Panc1 (cell line): Measurements from ENCODE around the gene RNF208. TPM values are rescaled to one million over a fixed set of nuclear protein-coding genes. Genes with fewer than 3 reads are reported as not detected.
A peak's percentile ranks its signal among the peaks of the same experiment; 100 is the strongest.

Experiments used
- ATAC-seq: fragments of 200-7000 bp; cut with Tn5 transposase; 2 replicates; pipeline ENCODE4 v1.9.1; 2020; ENCODE audit warnings: mild to moderate bottlenecking, moderate library complexity
- BruUV-seq: library from RNA; stranded (reverse); fragments of 400-500 nt; replicated peaks from 2 replicates; lab custom pipeline; 2021; lab: Mats Ljungman, UMichigan
- CTCF ChIA-PET: fragments of 300-600 bp; sonication (Branson Sonifier 250); formaldehyde crosslinking; loops from one replicate; lab custom pipeline; 2022; ENCODE audit warnings: antibody characterized with exemption; lab: Charles Lee
- POLR2A ChIA-PET: fragments of 300-600 bp; sonication (Branson Sonifier 250); formaldehyde crosslinking; loops from one replicate; lab custom pipeline; 2022; ENCODE audit warnings: antibody characterized with exemption; lab: Charles Lee
- DNase-seq: peaks from one replicate; pipeline ENCODE4 v3.0.0-alpha.2; 2010; ENCODE audit warnings: low read depth, low spot score
- H3K27ac ChIP-seq: 2 replicates; pipeline ENCODE4 v1.5.1; 2011; ENCODE audit warnings: mild to moderate bottlenecking, low read length, inconsistent platforms
- H3K27me3 ChIP-seq: fragments of 200-500 bp; sonication (Bioruptor generic); 2 replicates; pipeline ENCODE4 v1.6.0; 2014; ENCODE audit warnings: low read length, inconsistent platforms; ENCODE audit not compliant: control insufficient read depth, insufficient read depth
- H3K36me3 ChIP-seq: fragments of 200-500 bp; sonication (Bioruptor generic); 2 replicates; pipeline ENCODE4 v1.5.1; 2014; ENCODE audit warnings: inconsistent platforms, mild to moderate bottlenecking, low read length, moderate library complexity; ENCODE audit not compliant: control insufficient read depth, insufficient read depth
- H3K4me1 ChIP-seq: 2 replicates; pipeline ENCODE4 v1.5.1; 2011; ENCODE audit warnings: inconsistent platforms, mild to moderate bottlenecking, low read length, moderate library complexity; ENCODE audit not compliant: control insufficient read depth, insufficient read depth
- H3K4me3 ChIP-seq, 2 experiments: 2 replicates each; pipeline ENCODE4 v1.5.1; 2011 to 2012; ENCODE audit warnings: low read depth in 2 of 2, low read length in 2 of 2, mild to moderate bottlenecking in 2 of 2, inconsistent platforms in 1 of 2, moderate library complexity in 1 of 2
- H3K9me3 ChIP-seq: fragments of 200-500 bp; sonication (Bioruptor generic); 2 replicates; pipeline ENCODE4 v1.5.1; 2014; ENCODE audit warnings: low read depth, mild to moderate bottlenecking, inconsistent platforms, low read length, moderate library complexity; ENCODE audit not compliant: control insufficient read depth, insufficient read depth
- POLR2AphosphoS5 ChIP-seq: IDR thresholded peaks from 2 replicates; pipeline ENCODE4 v1.6.1; 2012; ENCODE audit warnings: mild to moderate bottlenecking, low read depth, low read length, moderate library complexity
- SIN3A ChIP-seq: IDR thresholded peaks from 2 replicates; pipeline ENCODE4 v1.6.1; 2012; ENCODE audit warnings: low read depth, mild to moderate bottlenecking, low read length, moderate library complexity, borderline replicate concordance; ENCODE audit not compliant: insufficient read depth
- TCF7L2 ChIP-seq: IDR thresholded peaks from 2 replicates; pipeline ENCODE4 v1.6.1; 2011; ENCODE audit warnings: mild to moderate bottlenecking, low read depth, low read length, inconsistent platforms
- in situ Hi-C: cut with HindIII; loops from 2 replicates; pipeline ENCODE4 v1.10.0; 2016; ENCODE audit warnings: low sequenced_read_pairs, low pct_unique_long_range_greater_than_20kb
- intact Hi-C: fragments of 100-400 bp; cut with micrococcal nuclease; formaldehyde crosslinking; loops from one replicate; pipeline ENCODE4 v1.10.0; 2022; ENCODE audit not compliant: unreplicated experiment
- total RNA-seq: library from RNA; stranded (reverse); gene quantifications from one replicate; pipeline ENCODE4 v1.2.1, GENCODE V29; 2021; ENCODE audit not compliant: unreplicated experiment
- TF ChIP-seq, protein P1 (sequence below), 2 experiments: IDR thresholded peaks; 2 replicates each; pipeline ENCODE4 v1.6.1; 2011 to 2012; ENCODE audit warnings: low read depth in 2 of 2, control low read depth in 1 of 2, low read length in 1 of 2, mild to moderate bottlenecking in 1 of 2, moderate library complexity in 1 of 2; ENCODE audit not compliant: insufficient read depth in 1 of 2
- TF ChIP-seq, protein P2 (sequence below): fragments of 450-650 bp; IDR thresholded peaks from 2 replicates; pipeline ENCODE4 v1.5.1; 2017; ENCODE audit warnings: mild to moderate bottlenecking

The RNF208 gene
- total RNA-seq, 1 experiment from 2014 or later, result 11.5 TPM

DNA sequence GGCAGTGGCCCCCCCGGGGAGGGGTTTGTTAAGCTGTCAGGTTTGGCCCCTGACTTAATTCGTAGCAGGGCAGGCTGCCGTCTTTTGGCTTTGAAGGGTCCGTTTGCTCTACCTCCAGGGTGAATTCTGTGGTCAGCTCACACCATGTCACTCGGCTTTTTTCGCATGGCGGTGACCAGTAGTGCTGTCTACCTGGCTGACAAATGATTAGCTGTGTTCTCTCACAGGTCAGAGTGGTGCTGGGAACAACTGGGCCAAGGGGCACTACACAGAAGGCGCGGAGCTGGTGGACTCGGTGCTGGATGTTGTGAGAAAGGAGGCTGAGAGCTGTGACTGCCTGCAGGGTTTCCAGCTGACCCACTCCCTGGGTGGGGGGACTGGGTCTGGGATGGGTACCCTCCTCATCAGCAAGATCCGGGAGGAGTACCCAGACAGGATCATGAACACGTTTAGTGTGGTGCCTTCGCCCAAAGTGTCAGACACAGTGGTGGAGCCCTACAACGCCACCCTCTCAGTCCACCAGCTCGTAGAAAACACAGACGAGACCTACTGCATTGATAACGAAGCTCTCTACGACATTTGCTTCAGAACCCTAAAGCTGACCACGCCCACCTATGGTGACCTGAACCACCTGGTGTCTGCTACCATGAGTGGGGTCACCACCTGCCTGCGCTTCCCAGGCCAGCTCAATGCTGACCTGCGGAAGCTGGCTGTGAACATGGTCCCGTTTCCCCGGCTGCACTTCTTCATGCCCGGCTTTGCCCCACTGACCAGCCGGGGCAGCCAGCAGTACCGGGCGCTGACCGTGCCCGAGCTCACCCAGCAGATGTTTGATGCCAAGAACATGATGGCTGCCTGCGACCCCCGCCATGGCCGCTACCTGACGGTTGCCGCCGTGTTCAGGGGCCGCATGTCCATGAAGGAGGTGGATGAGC is 20.5 kb upstream of the RNF208 start:
- no peaks in the 10 kb centered on the region for H3K9me3 ChIP-seq
- TF ChIP-seq SIN3A (no peak), TCF7L2 (no peak), POLR2AphosphoS5 (no peak; the same call in 1 of the 2 replicates)
- TF ChIP-seq, protein P1, sequence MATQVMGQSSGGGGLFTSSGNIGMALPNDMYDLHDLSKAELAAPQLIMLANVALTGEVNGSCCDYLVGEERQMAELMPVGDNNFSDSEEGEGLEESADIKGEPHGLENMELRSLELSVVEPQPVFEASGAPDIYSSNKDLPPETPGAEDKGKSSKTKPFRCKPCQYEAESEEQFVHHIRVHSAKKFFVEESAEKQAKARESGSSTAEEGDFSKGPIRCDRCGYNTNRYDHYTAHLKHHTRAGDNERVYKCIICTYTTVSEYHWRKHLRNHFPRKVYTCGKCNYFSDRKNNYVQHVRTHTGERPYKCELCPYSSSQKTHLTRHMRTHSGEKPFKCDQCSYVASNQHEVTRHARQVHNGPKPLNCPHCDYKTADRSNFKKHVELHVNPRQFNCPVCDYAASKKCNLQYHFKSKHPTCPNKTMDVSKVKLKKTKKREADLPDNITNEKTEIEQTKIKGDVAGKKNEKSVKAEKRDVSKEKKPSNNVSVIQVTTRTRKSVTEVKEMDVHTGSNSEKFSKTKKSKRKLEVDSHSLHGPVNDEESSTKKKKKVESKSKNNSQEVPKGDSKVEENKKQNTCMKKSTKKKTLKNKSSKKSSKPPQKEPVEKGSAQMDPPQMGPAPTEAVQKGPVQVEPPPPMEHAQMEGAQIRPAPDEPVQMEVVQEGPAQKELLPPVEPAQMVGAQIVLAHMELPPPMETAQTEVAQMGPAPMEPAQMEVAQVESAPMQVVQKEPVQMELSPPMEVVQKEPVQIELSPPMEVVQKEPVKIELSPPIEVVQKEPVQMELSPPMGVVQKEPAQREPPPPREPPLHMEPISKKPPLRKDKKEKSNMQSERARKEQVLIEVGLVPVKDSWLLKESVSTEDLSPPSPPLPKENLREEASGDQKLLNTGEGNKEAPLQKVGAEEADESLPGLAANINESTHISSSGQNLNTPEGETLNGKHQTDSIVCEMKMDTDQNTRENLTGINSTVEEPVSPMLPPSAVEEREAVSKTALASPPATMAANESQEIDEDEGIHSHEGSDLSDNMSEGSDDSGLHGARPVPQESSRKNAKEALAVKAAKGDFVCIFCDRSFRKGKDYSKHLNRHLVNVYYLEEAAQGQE (IDR thresholded peaks at IDR 0.05; ENCODE audit: insufficient read depth in 1 of 2, low read depth in 2 of 2, low read length in 1 of 2), result no peak
- TF ChIP-seq, protein P2, sequence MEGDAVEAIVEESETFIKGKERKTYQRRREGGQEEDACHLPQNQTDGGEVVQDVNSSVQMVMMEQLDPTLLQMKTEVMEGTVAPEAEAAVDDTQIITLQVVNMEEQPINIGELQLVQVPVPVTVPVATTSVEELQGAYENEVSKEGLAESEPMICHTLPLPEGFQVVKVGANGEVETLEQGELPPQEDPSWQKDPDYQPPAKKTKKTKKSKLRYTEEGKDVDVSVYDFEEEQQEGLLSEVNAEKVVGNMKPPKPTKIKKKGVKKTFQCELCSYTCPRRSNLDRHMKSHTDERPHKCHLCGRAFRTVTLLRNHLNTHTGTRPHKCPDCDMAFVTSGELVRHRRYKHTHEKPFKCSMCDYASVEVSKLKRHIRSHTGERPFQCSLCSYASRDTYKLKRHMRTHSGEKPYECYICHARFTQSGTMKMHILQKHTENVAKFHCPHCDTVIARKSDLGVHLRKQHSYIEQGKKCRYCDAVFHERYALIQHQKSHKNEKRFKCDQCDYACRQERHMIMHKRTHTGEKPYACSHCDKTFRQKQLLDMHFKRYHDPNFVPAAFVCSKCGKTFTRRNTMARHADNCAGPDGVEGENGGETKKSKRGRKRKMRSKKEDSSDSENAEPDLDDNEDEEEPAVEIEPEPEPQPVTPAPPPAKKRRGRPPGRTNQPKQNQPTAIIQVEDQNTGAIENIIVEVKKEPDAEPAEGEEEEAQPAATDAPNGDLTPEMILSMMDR, result no peak
- intact Hi-C loops, result no loop called here
- in situ Hi-C loops, result no loop called here
- ChIA-PET POLR2A (interaction anchor here (0.6 to 1.6 kb wide), 2 partner anchors 12 to 80 kb away, joined by 4 to 17 read pairs; no protein-coding TSS in a partner anchor), CTCF (no interaction called here)
- H3K27ac ChIP-seq, result peak overlapping the region; percentile 77
- no peak for ATAC-seq
- H3K27me3 ChIP-seq, result no peaks in the 10 kb centered on the region
- H3K4me3 ChIP-seq, result peak overlapping the region; percentile 58 to 70
- H3K36me3 ChIP-seq, result peaks cover 4% of the 10 kb centered on the region
- no peak for DNase-seq
- peaks cover 33% of the 10 kb centered on the region for H3K4me1 ChIP-seq
- no TSS peak for BruUV-seq

DNA sequence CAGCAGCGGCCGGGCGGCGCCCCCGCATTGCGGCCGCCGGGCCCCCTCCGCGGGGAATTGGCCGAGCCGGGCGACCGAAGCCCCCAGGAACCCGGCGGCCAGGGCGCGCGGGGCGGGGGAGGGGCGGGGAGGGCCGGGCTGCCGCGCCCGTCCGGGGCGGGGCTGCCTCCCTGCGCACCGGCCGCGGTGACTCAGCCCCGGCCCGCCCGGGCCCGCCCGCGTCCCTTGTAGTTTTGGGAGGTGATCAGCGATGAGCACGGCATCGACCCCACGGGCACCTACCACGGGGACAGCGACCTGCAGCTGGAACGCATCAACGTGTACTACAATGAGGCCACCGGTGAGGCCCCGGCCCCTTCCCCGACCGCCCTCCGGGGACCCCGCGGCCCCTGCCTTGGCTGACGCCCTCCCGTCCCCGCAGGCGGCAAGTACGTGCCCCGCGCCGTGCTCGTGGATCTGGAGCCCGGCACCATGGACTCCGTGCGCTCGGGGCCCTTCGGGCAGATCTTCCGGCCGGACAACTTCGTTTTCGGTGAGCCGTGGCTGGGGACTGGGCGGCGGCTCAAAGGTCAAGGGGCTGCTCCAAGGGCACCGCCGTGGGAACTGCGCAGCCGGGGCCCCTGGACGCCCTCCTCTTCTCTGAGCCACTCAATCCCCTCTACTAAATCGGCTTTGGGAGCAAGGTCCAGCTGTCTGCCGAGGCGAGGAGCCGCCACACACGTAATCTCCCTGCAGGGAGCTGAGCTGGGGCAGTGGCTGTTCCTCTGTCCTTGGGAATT is 19.6 kb upstream of the RNF208 start:
- peak overlapping the region; percentile 58 to 70 for H3K4me3 ChIP-seq
- POLR2A ChIA-PET, result interaction anchor here (1.6 kb wide), 1 partner anchor 12 kb away, joined by 4 read pairs; no protein-coding TSS in a partner anchor
- BruUV-seq, result no TSS peak
- H3K4me1 ChIP-seq, result peaks cover 41% of the 10 kb centered on the region
- in situ Hi-C loops (no loop called here), intact Hi-C loops (no loop called here)
- peak overlapping the region; percentile 77; the same call in 1 of the 2 replicates for H3K27ac ChIP-seq
- peaks cover 4% of the 10 kb centered on the region for H3K36me3 ChIP-seq
- no peaks in the 10 kb centered on the region for H3K27me3 ChIP-seq
- ATAC-seq (peak; percentile 7), DNase-seq (no peak)
- no peaks in the 10 kb centered on the region for H3K9me3 ChIP-seq
- TF ChIP-seq, protein P1 (IDR thresholded peaks at IDR 0.05; ENCODE audit: insufficient read depth in 1 of 2, low read depth in 2 of 2, low read length in 1 of 2), result no peak
- TF ChIP-seq, protein P2, result no peak
- TF ChIP-seq POLR2AphosphoS5, result no peak
- TF ChIP-seq TCF7L2, result no peak
- TF ChIP-seq SIN3A, result no peak
- CTCF ChIA-PET, result no interaction called here
